ENCODE data around the gene DMD. TPM values are rescaled to one million over a fixed set of nuclear protein-coding genes. Genes with fewer than 3 reads are reported as not detected.

DMD gene
- total and polyA plus RNA-seq, 7 donors = 2.5 to 260 (median 183) TPM

DNA sequence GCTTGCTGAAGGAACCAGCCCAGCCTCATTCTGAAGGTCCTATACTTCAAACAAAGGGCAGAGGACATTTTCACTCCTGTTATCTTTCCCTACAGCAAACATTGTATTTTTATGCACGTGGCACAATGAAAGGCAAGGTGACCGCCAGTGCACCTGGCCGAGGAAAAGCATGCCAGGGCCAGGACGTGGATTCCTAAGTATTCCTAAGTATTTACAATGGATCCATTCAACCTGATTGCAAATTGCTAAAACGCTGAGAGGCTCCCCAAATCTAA is 2011.6 kb downstream of the DMD start:
- no peaks in the 10 kb centered on the region for H3K27me3 ChIP-seq
- no peak overlapping the region for H3K4me3 ChIP-seq
- intact Hi-C loops (cut with DNase I) = no loop called here
- peaks cover 0 to 5% (median 0%) of the 10 kb centered on the region in 4 donors for H3K36me3 ChIP-seq
- no peak for TF ChIP-seq POLR2A (IDR thresholded peaks at IDR 0.05)
- TF ChIP-seq EP300 (IDR thresholded peaks at IDR 0.05) = no peak
- no peak for TF ChIP-seq POLR2AphosphoS5 (IDR thresholded peaks at IDR 0.05)
- TF ChIP-seq, protein P1, sequence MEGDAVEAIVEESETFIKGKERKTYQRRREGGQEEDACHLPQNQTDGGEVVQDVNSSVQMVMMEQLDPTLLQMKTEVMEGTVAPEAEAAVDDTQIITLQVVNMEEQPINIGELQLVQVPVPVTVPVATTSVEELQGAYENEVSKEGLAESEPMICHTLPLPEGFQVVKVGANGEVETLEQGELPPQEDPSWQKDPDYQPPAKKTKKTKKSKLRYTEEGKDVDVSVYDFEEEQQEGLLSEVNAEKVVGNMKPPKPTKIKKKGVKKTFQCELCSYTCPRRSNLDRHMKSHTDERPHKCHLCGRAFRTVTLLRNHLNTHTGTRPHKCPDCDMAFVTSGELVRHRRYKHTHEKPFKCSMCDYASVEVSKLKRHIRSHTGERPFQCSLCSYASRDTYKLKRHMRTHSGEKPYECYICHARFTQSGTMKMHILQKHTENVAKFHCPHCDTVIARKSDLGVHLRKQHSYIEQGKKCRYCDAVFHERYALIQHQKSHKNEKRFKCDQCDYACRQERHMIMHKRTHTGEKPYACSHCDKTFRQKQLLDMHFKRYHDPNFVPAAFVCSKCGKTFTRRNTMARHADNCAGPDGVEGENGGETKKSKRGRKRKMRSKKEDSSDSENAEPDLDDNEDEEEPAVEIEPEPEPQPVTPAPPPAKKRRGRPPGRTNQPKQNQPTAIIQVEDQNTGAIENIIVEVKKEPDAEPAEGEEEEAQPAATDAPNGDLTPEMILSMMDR (IDR thresholded peaks at IDR 0.05) = no peak
- no peaks in the 10 kb centered on the region for H3K9me3 ChIP-seq
- H3K4me1 ChIP-seq = peaks cover 0 to 3% (median 0%) of the 10 kb centered on the region in 4 donors
- no peak for DNase-seq
- WGBS, 2 donors = 16 to 59% methylated on average over 5 of the region's 5 CpGs
- H3K27ac ChIP-seq = no peak overlapping the region

DNA sequence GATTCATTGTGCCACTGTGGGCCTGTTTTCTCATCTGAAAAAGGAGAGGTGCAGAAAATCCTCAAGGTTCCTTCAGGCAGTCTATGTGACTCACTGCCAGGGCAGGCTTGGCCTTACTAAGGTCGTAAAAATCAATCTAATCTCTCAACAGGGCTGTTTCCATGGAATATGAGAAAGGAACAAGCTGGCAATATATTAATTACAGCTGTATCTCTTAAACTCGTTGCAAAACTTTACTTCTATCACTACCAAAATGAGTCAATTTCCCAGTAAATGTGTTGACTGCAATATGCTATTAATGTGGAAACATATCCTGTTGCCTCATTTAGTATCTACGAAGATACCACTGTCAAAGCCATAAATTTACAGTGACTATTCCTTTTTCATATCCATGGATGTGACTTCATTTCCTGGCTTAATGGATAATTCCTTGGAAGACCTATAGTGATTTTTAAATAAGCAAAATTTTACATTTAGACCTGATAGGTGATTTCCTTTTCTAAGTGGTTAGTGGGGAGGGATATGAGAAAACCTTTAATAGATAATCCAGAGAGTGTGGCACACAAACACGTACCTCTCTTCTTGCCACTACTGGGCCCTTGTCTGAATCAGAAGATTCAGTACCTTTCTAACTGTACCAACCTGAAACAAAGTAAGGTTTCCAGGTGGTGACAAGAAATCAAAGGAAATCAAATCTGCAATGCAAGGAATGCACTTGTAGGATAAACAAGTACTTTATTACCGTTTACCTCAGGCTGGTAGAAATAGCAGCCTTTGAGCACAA is 2012.1 kb downstream of the DMD start:
- no peak overlapping the region for H3K4me3 ChIP-seq
- intact Hi-C loops (cut with DNase I) = no loop called here
- H3K27ac ChIP-seq = no peak overlapping the region
- H3K36me3 ChIP-seq = peaks cover 0 to 5% (median 0%) of the 10 kb centered on the region in 4 donors
- 14 to 50% methylated on average over 5 of the region's 5 CpGs for WGBS, 2 donors
- no peaks in the 10 kb centered on the region for H3K27me3 ChIP-seq
- DNase-seq = no peak
- H3K9me3 ChIP-seq = no peaks in the 10 kb centered on the region
- H3K4me1 ChIP-seq = peaks cover 0 to 3% (median 0%) of the 10 kb centered on the region in 4 donors
- TF ChIP-seq POLR2AphosphoS5 (IDR thresholded peaks at IDR 0.05) (peak in 1 of 4 donors; percentile 20), EP300 (IDR thresholded peaks at IDR 0.05) (no peak), POLR2A (IDR thresholded peaks at IDR 0.05) (no peak)
- TF ChIP-seq, protein P1 (IDR thresholded peaks at IDR 0.05) = no peak

- Histone ChIP-seq H3K9me3 (no peaks in the 10 kb centered on the region), H3K27ac (no peak overlapping the region), H3K4me3 (no peak overlapping the region), H3K36me3 (no peaks in the 10 kb centered on the region), H3K4me1 (peaks cover 0 to 5% (median 0%) of the 10 kb centered on the region in 4 donors), H3K27me3 (no peaks in the 10 kb centered on the region)
- TF ChIP-seq POLR2AphosphoS5 (IDR thresholded peaks at IDR 0.05) = no peak
- TF ChIP-seq POLR2A (IDR thresholded peaks at IDR 0.05) = no peak
- no peak for TF ChIP-seq EP300 (IDR thresholded peaks at IDR 0.05)
- TF ChIP-seq, protein P1 (IDR thresholded peaks at IDR 0.05) = no peak
- intact Hi-C loops (cut with DNase I) = no loop called here
- 88 to 91% methylated on average over 9 to 10 of the region's 11 CpGs for WGBS, 2 donors
- DNase-seq = no peak
Observed at GRCh38 chrX:31190221-31190975, 2021.0 kb downstream of the DMD start.

- Histone ChIP-seq H3K4me1 (peaks cover 0 to 5% (median 0%) of the 10 kb centered on the region in 4 donors), H3K9me3 (no peaks in the 10 kb centered on the region), H3K27me3 (no peaks in the 10 kb centered on the region), H3K4me3 (no peak overlapping the region), H3K36me3 (no peaks in the 10 kb centered on the region), H3K27ac (no peak overlapping the region)
- TF ChIP-seq POLR2A (IDR thresholded peaks at IDR 0.05) (no peak), POLR2AphosphoS5 (IDR thresholded peaks at IDR 0.05) (no peak)
- TF ChIP-seq, protein P1 (IDR thresholded peaks at IDR 0.05) = no peak
- DNase-seq = no peak
- intact Hi-C loops (cut with DNase I) = no loop called here
- 89 to 91% methylated on average over 3 of the region's 3 CpGs for WGBS, 2 donors
Observed at GRCh38 chrX:31186693-31187338, 2024.5 kb downstream of the DMD start.

All from sigmoid colon (tissue), 7 donors.